Esophagus squamous epithelium (tissue), 4 donors: ENCODE measurements around the gene HBE1.

Experiments
- CTCF ChIP-seq, 6 experiments: fragments of 450-650 bp in 4 of 6; fragments of 200-600 bp in 2 of 6; sonication (generic) in 2 of 6; IDR thresholded peaks; one replicate each; pipeline ENCODE4 v1.5.1; 2016 to 2019; ENCODE audit warnings: antibody characterized with exemption in 6 of 6, mild to moderate bottlenecking in 4 of 6, moderate library complexity in 4 of 6
- POLR2A ChIP-seq, 4 donors: fragments of 450-650 bp; IDR thresholded peaks; one replicate each; pipeline ENCODE4 v1.6.1; 2017; ENCODE audit warnings: antibody characterized with exemption in 4 of 4, mild to moderate bottlenecking in 4 of 4, moderate library complexity in 3 of 4

DNA sequence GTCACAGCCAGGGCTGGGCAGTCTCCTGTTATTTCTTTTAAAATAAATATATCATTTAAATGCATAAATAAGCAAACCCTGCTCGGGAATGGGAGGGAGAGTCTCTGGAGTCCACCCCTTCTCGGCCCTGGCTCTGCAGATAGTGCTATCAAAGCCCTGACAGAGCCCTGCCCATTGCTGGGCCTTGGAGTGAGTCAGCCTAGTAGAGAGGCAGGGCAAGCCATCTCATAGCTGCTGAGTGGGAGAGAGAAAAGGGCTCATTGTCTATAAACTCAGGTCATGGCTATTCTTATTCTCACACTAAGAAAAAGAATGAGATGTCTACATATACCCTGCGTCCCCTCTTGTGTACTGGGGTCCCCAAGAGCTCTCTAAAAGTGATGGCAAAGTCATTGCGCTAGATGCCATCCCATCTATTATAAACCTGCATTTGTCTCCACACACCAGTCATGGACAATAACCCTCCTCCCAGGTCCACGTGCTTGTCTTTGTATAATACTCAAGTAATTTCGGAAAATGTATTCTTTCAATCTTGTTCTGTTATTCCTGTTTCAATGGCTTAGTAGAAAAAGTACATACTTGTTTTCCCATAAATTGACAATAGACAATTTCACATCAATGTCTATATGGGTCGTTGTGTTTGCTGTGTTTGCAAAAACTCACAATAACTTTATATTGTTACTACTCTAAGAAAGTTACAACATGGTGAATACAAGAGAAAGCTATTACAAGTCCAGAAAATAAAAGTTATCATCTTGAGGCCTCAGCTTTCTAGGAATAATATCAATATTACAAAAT is 18.6 kb upstream of the HBE1 start:
- TF ChIP-seq CTCF (IDR thresholded peaks at IDR 0.05) (no peak), POLR2A (IDR thresholded peaks at IDR 0.05) (no peak)
